Measurements from ENCODE around the gene TUBB1.
"Not testable (repeated sequence)": the region's sequence is repeated elsewhere in the genome, so short reads cannot be mapped to it uniquely, and the experiment has no call there.

Gene TUBB1

GRCh38 chr20:59006864-59007664 is 12.2 kb upstream of the TUBB1 start, which contains the start of gene CTSZ:
TSS of gene CTSZ (minus strand) at chr20:59007254. CDS start at chr20:59007128, 126 bp downstream.
- DNase-seq = no peak

- DNase-seq = no peak
Measured at GRCh38 chr20:59007665-59008511, 11.3 kb upstream of the TUBB1 start.

DNA sequence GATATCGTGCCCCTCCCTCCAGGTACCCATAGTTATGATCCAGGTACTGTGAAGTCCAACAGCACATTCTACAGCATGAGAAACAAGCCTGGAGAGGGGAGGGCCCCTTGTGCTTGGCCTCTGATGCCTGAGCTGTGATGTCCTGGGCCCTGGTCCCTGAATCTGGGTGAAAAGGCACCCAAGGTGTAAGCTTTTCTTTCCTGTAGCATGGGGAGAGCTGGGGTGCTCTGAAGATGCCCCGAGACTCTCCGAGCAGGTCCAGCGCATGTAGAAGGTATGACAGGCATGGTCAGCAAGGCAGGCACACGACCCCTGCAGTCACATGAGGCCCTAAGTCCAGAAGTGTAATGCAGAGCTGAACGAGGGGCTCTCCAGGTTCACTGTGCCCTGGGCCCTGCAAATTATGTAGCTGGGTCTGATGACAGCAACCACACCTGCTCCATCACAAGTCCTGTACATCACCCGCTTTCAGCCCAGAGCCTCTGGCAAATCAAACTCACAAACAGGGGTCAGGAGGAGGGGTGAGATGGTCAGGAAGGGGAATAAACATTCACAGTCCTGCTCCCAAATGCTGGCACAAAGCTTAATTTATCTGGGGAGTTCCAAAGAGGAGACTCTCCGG is 10.4 kb upstream of the TUBB1 start:
- no peak for DNase-seq

DNA sequence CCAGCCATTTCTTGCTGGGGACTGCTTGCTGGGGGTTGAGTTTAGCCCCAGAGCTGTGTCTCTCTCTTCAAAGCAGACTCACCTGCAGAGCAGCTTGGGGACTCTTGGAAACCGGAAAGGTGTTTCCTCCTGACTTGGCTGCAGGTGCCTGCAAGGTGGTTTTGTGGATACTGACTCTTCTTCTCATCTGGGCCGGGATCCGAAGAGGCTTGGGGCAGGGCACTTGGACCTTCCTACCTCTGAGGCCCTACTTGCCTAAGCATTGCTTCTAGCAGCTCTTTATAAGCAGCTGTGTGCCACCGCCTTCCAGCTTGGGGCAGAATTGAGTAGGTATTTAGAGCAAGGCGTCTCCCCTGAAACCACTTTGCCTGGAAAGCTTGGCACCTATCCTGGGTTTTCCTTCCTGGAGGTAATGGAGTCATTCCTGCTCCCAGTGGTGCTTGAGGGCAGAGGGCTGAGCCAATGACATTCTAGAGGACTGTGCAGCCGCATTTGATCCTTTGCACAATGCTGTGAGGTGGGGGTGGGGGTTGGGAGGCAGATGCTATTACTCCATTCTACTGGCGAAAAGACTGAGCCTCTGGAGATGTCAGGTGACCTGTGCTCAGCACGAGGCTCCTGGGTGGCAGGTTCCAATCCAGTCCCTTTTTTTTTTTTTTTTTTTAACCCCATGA is 8.8 kb upstream of the TUBB1 start:
- no peak for DNase-seq

DNA sequence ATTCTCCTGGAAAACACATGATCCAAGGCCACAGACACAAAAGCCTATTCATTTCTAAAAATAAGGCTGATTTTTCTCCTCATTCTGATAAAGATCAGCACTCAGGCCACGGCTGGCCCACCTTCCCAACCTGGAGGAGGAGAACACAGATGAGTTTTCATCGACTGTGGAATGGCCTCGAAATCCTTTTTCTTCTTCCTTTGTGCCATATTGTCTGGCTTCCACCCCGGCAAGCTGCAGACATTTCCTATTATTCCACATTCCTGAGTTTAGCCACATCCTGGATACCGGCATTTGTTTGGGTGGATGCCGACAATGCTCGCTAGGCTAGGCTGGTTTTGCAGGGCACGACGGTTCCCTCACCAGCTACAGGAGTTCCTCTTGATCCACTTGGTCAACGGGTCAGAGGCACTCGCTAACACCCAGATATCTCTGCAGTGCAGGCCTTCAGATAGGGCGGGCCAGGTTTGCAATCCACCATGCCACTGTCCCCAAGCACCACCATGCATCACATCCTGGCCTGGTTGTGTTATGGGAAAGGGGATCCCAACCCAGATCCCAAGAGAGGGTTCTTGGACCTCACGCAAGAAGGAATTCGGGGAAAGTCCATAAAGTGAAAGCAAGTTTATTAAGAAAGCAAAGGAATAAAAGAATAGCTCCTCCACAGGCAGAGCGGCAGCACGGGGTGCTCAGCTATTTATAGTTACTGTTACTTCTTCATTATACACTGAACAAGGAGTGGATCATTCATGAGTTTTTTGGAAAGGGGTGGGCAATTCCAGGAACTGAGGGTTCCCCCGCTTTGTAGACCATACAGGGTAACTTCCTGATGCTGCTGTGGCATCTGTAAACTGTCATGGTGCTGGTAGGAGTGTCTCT is 8.0 kb upstream of the TUBB1 start:
- no peak for DNase-seq

DNA sequence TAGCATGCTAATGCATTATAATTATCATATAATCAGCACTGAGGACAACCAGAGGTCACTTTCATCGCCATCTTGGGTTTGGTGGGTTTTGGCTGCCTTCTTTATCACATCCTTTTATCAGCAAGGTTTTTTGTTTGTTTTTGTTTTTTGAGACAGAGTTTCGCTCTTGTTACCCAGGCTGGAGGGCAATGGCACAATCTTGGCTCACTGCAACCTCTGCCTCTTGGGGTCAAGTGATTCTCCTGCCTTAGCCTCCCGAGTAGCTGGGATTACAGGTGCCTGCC is 7.4 kb upstream of the TUBB1 start:
- DNase-seq = not testable (repeated sequence)

DNA sequence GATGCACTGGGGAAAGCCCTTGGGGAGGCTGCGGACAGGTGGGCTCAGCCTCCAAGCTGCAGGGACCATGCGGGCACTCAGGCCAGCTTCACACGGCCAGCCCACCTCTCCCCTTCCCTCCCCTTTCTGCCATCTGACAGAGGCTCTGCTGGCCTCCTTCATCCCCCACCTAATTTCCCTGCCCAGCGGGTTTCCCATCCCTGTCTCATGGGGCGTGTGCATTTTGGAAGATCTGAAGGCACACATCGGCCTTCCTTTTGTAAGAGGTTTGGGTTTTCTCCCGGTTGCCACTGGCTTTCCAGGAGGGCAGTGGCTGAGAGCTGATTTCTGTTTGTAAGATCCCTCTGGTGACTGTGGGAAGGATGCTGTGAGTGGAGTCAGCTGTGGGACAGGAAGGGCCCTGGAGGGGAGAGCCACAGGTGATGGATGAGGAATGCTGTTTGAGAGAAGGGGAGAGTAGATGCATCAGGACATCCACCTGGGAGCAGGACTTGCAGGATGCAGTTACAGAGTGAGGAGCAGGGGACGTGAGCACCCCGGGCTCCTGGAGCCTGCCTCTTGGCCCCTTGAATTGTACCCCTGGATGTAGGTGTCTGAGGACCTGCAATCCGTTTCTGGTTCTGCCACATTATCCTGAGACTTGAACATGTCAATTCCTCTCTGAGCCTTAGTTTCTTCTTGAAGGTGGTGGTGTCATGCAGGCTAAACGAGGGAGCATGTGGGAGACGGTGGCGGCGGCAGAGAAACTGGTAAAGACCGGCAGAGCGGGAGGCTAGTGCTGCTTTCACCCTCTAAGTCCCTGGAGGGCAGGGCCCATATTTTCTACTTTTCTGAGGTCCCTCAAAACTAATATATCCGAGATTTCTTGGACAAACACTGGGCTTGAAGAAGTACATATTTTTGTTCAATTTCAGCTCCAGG is 5.9 kb upstream of the TUBB1 start:
- DNase-seq = no peak

- DNase-seq = no peak
Measured at GRCh38 chr20:59013959-59014608, 5.1 kb upstream of the TUBB1 start.

GRCh38 chr20:59014680-59015389 is 4.4 kb upstream of the TUBB1 start:
- no peak for DNase-seq

- no peak for DNase-seq
Measured at GRCh38 chr20:59015411-59015810, 3.8 kb upstream of the TUBB1 start.

DNA sequence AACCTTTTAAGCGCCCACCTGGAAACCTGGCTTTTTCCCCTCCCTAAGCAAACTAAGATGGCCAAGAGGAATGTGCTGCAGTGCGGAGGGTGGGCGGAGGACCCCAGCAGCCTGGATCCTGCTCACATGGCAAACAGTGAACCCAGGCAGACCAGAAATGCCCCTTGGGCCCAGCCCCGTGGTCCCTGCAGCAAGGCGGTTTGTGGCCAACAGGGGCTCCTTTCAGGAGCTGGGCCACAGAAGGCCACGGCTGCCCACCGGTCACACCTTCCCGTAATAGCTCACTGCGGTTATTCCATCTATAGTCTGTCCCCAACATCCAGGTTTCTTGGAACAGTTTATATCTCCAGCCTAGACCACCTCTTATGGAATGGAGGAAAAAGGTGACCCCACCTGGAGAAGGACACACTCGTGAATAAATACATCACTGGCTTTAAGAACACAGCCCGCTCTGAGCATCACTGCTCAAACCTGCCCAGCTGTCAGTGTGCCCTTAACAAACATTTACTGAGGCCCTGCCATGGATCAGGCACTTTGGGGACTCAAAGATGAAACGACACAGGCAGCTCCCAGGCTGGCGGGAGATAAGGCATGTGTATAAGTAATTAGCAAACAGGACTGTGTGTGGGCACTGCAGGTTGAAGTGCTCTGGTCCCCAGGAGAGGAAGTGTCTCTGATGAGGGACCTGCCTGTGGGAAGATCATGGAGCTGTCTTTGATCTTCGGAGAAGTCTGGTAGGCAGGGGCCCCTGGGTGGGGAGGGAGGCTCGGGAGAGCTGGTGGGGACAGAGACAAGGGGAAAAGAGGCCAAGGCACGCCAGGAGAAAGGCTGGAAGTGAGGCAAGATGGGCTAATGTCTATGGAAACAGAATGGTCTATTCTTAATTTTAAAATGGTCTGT is 3.2 kb upstream of the TUBB1 start:
- no peak for DNase-seq

DNA sequence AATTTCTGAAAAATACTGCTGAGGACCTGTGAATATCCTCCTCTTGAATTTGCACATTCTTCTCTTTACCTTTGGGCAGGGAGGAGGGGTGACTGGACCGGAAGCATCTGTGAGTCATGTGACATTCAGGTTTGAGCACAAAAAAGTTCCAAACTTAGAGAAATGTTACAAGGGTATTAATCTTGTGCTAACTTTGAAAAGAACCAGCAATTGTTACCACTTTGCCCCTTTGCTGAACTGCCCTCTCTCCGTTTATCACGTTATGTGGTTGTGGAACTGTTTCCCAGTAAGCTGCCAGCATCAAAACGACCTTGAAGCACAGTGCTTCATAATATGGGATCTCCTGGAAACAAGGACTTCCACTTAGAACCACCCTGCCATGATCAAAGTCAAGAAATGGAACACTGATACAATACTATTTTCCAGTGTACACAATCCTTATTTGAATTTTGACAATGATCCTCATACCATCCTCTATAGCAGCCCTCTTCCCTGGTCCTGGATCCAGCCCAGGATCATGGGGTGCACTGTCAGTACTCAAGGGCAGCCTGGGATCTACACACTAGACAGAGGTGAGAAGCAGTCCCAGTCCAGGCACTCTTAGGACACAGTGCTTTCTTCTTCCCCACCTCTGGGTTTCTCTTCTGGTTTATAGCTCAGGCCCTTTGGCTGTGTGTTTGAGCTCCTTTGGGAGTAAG is 2.3 kb upstream of the TUBB1 start:
- DNase-seq = no peak

DNA sequence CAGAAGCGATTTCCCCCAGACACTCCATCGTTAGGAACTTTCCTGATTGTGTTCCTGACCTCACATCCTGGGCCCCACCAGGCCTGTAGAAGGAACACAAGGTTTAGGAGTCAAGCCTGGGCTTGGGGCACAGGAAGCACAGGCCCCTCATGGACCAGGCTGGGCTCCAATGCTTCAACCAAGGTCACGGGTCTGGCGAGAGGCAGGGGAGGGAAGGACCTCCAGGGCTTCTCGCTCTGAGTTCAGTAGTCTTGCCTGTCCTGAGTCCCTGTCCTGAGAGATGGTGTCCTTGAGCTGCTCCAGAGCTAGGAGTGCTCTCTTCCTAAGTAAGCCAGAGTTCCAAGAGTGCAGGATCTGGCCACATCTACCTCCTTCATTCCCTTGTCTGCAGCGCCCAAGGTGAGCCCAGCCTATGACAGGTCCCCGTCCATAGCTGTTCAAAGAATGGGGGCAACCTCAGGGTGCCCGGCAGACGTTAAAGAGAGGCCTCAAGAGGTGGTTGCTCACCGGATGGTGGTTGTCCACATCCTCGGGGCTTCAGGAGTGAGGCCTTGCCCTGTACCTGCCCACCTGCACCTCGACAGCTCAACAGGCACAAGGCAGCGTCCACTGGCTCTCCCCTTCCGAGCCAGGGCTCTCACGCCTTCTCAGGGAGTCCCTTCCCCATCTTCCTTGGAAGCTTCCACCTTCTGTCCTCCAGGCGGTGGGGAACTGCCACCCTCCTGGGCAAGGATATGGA is 1.6 kb upstream of the TUBB1 start:
- no peak for DNase-seq

GRCh38 chr20:59018817-59019216 is 412 bp upstream of the TUBB1 start:
- DNase-seq = no peak

DNA sequence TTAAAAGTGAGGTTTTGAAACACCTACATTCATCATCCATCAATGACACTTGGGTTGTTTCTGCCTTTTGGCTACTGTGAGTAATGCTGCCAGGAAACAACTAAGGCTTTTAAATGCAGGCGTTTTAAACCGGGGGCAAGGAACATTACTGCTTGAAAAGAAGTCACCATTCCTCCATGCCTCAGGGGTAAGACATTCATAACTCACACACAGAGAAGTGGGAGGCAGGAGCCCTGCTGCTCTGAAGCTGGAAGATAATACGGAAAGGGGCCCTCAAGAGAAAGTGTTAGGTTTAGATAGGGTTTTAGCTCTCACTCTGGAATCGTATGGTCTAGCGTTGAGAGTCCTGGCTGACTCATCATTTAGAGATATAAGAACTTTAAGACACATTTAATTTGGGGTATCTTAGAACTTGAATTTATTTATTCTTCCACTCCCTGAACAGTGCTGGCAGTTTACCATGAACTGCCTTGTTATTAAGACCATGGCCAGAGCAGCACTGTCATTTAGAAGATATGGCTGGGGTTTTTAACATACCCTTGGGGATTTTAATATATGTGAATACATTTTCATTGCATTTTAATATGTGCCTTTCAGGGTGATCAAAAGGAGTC is 1.8 kb downstream of the TUBB1 start:
- no peak for DNase-seq

- no peak for DNase-seq
Measured at GRCh38 chr20:59022754-59023153, 3.5 kb downstream of the TUBB1 start.

GRCh38 chr20:59023616-59024015 is 4.4 kb downstream of the TUBB1 start:
- DNase-seq = no peak

All from NCI-H774 (cell line).